ENCODE results near the gene FEM1C. TPM values are rescaled to one million over a fixed set of nuclear protein-coding genes. Genes with fewer than 3 reads are reported as not detected.

The FEM1C gene
- total and polyA plus RNA-seq, 10 of the 15 experiments (the other 5 are each of a cell fraction or from before 2014, with no cell fraction given), result 1.9 to 15.6 (median 8.0) TPM

GRCh38 chr5:115494570-115495289, 49.8 kb downstream of the FEM1C start (continued):
- no peak for TF ChIP-seq CUX1 (IDR thresholded peaks at IDR 0.05; ENCODE audit: insufficient replicate concordance, low read depth, low read length)
- no peak for TF ChIP-seq BRCA1 (IDR thresholded peaks at IDR 0.05; ENCODE audit: low read depth, low read length)
- no peak for TF ChIP-seq IRF4 (IDR thresholded peaks at IDR 0.05; ENCODE audit: low read depth, low read length)
- no peak for TF ChIP-seq CBFB (IDR thresholded peaks at IDR 0.05; ENCODE audit: low read depth)
- no peak for TF ChIP-seq WRNIP1 (IDR thresholded peaks at IDR 0.05; ENCODE audit: borderline replicate concordance, low read depth, low read length)
- no peak for TF ChIP-seq TCF12 (IDR thresholded peaks at IDR 0.05; ENCODE audit: low read depth, low read length)
- TF ChIP-seq RFX5 (IDR thresholded peaks at IDR 0.05; ENCODE audit: low read depth, low read length), result no peak

- intact Hi-C loops (cut with micrococcal nuclease; ENCODE audit: unreplicated experiment), result no loop called here
- ChIA-PET CTCF (interaction anchor here (0.5 kb wide), 1 partner anchor 58 kb away, joined by 3 read pairs; no protein-coding TSS in a partner anchor), POLR2A (no interaction called here), SMC1A (ENCODE audit: uncharacterized antibody, unreplicated experiment) (interaction anchor here (0.6 to 1.6 kb wide), 3 partner anchors 11 to 53 kb away, joined by 3 to 4 read pairs (median 3); no protein-coding TSS in a partner anchor), RAD21 (ENCODE audit: unreplicated experiment) (no interaction called here)
- no peak for FAIRE-seq
- no peak for ATAC-seq
- Histone ChIP-seq H3K79me2 (ENCODE audit: control insufficient read depth, insufficient read depth, low read length) (no peaks in the 10 kb centered on the region), H2AFZ (ENCODE audit: control insufficient read depth, low read depth, low read length) (no peak overlapping the region), H3K9me3 (replicated peaks; ENCODE audit: control insufficient read depth, insufficient read depth, low read length) (no peaks in the 10 kb centered on the region), H3K9ac (ENCODE audit: control insufficient read depth, insufficient read depth, low read length) (no peak overlapping the region), H3K36me3 (ENCODE audit: control insufficient read depth in 2 of 2, insufficient read depth in 2 of 2, low read length in 1 of 2) (no peaks in the 10 kb centered on the region), H3K4me1 (ENCODE audit: control insufficient read depth, insufficient read depth, low read length) (peaks cover 14% of the 10 kb centered on the region; the same call in 1 of the 2 replicates), H3K4me2 (ENCODE audit: control insufficient read depth, insufficient read depth) (no peak overlapping the region), H4K20me1 (ENCODE audit: control insufficient read depth, insufficient read depth) (no peaks in the 10 kb centered on the region), H3K4me3 (no peak overlapping the region), H3K27me3 (replicated peaks in 1 of 2; ENCODE audit: control insufficient read depth in 2 of 2, insufficient read depth in 2 of 2, low read length in 1 of 2) (no peaks in the 10 kb centered on the region), H3K27ac (ENCODE audit: control insufficient read depth, insufficient read depth) (no peak overlapping the region)
- no peak for TF ChIP-seq USF2 (IDR thresholded peaks at IDR 0.05; ENCODE audit: borderline replicate concordance, low read depth, low read length)
- no peak for TF ChIP-seq KAT2A (conservative IDR thresholded peaks at IDR 0.05; ENCODE audit: control insufficient read depth, low read depth, low read length)
- no peak for TF ChIP-seq EP300 (IDR thresholded peaks at IDR 0.05; ENCODE audit: borderline replicate concordance in 1 of 2, control insufficient read depth in 1 of 2, low read depth in 2 of 2, low read length in 2 of 2)
- no peak for TF ChIP-seq TCF12 (IDR thresholded peaks at IDR 0.05; ENCODE audit: low read depth, low read length)
- no peak for TF ChIP-seq ATF3 (IDR thresholded peaks at IDR 0.05; ENCODE audit: borderline replicate concordance, extremely low read depth, low read depth, low read length)
- no peak for TF ChIP-seq ZNF384 (IDR thresholded peaks at IDR 0.05; ENCODE audit: borderline replicate concordance, low read depth, low read length)
- no peak for TF ChIP-seq ASH2L (IDR thresholded peaks at IDR 0.05; ENCODE audit: borderline replicate concordance, low read depth)
- TF ChIP-seq CREM (IDR thresholded peaks at IDR 0.05; ENCODE audit: low read depth), result no peak
- WGBS (ENCODE audit: insufficient coverage, insufficient replicate concordance, low lambda C conversion rate, missing lambda C conversion rate), result 49% methylated on average over 2 of the region's 2 CpGs
- BruUV-seq (replicated peaks), result no TSS peak
- no peak for DNase-seq (ENCODE audit: low read depth, low spot score)
- in situ Hi-C loops (cut with MboI), result no loop called here
Observed at GRCh38 chr5:115490596-115490995, 54.0 kb downstream of the FEM1C start.

Measured in GM12878 (cell line).